Hematopoietic multipotent progenitor cell (in vitro differentiated cells): ENCODE data around the gene NOC3L. TPM values are rescaled to one million over a fixed set of nuclear protein-coding genes. Genes with fewer than 3 reads are reported as not detected.
"Not testable (repeated sequence)": the region's sequence is repeated elsewhere in the genome, so short reads cannot be mapped to it uniquely, and the experiment has no call there.

Source experiments
- DNase-seq, 3 donors: peaks; one replicate each; pipeline ENCODE4 v3.0.0-alpha.2; 2011 to 2015; ENCODE audit warnings: low read depth in 2 of 3, low spot score in 2 of 3
- total RNA-seq: library from RNA; depleted of rRNA; stranded (reverse); fragments of >200 nt; gene quantifications from one replicate; pipeline ENCODE4 v1.2.3, GENCODE V29; 2012

Gene NOC3L, protein sequence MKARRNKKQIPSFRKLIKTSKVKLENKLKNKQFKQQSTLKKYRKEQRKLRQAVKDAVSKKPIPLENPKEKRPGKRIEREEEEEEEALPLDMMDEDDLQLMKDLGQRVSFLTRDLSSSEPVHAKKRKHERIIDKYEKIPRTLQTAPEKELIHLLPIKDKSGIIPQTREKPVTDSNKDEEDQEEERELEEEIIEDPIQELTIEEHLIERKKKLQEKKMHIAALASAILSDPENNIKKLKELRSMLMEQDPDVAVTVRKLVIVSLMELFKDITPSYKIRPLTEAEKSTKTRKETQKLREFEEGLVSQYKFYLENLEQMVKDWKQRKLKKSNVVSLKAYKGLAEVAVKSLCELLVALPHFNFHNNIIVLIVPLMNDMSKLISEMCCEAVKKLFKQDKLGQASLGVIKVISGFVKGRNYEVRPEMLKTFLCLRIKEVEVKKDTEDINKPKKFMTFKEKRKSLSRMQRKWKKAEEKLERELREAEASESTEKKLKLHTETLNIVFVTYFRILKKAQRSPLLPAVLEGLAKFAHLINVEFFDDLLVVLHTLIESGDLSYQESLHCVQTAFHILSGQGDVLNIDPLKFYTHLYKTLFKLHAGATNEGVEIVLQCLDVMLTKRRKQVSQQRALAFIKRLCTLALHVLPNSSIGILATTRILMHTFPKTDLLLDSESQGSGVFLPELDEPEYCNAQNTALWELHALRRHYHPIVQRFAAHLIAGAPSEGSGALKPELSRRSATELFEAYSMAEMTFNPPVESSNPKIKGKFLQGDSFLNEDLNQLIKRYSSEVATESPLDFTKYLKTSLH
- 7.5 TPM for total RNA-seq

DNA sequence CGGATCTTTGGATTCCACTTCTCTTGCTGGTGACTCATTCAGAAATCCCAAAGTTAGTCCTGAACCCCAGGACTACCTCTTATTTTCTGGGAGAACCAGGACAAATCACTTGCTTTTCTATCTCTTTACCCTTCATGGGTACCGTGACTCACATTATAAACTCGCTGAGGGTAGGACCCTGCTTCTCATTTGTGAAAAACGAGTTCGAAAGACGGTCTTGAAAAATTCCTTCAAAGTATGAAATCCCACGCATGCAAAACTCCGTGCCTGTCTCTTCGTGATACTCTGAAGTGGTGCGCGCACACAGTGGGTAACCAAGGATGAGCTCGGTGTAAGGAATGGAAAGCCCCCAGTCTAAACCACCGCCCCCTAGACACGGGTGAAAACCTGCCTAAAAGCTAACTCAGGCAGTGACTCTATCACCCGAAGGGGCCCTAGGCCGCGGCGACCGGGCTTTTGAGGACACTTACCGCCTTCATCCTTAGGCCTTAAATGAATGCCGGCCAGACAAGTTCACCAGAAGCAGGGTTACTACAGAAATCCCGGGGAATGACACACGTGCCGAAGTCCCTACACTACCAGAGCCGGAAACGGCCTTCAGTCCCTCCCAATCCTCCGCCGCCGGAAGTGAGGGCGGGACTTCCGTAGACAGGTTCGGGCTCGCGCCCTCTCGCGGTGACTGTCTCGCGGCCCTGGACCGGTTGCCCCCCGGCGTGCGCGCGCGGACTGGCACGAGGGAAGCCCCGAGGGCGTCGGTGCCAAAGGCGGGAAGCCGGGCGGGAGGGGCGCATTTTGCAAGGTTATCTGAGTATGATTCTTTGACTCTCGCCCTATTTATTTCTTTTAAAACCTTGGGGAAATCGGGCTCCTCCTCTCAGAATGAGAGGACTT, at the start of gene NOC3L:
TSS of gene NOC3L (minus strand) at position 580 of the 891 bp plus-strand sequence. CDS start at position 479, 101 bp downstream.
- DNase-seq, result peak; percentile 88 to 96 (median 93)

DNA sequence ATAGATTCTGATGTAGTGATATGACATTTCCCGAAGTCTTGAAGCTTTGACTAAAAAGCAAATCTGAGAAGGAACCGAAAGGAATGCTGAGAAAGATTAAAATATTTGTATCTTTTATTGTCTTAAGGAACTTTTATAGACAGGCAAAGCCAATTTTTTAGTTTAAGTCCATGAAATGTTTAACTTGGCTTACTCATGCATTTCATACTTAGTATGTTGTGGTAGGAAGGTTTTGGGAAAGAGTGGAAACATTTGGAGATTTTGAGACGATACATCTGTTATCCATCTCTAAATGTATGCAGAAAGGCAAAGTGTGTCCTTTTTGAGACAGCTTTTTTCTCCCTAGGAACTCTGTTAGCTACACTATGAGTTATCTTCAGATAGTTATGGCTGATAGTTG, 49.7 kb upstream of the NOC3L start:
- DNase-seq, result no peak

DNA sequence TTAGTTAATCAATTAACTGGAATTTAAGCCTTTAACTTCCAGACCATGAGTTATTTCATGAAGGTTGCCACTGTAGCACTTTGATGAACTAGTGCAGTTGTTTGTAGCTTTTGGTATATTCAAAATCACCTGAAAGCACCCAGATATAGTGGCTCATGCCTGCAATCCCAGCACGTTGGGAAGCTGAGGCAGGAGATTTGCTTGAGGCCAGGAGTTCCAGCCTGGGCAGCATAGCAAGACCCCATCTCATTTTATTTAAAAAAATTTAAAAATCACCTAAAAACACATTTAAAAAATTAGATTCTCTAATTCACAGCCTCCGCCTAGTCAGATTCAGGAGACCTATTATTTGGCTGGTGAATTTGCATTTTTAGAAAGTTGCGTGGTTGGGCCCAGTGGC, 48.6 kb upstream of the NOC3L start:
- DNase-seq, result no peak

DNA sequence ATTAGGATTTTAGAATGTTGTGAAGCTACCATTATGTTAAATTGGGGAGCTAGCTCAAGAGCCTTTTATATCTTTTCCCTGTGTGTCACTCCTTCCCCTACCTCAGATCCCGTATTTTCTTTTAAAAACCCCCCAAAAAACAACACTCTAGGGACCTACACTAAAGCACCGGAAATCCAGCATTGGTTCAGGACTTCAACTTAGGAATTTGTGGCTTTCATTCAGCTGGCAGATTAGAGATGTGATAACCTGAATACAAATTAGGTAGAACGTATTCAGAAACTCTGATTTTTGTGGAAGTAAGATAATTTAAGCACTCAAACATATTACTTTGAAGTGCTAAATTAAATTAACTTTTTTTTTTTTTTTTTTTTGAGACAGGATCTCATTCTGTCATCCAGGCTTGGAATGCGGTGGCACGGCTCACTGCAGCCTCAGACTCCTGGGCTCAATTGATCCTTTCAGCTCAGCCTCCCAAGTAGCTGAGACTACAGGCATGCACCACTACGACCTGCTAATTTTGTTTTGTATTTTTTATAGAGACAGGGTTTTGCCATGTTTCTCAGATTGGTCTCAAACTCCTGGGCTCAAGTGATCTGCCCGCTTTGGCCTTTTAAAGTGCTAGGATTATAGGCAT, 46.4 kb upstream of the NOC3L start:
- no peak for DNase-seq

DNA sequence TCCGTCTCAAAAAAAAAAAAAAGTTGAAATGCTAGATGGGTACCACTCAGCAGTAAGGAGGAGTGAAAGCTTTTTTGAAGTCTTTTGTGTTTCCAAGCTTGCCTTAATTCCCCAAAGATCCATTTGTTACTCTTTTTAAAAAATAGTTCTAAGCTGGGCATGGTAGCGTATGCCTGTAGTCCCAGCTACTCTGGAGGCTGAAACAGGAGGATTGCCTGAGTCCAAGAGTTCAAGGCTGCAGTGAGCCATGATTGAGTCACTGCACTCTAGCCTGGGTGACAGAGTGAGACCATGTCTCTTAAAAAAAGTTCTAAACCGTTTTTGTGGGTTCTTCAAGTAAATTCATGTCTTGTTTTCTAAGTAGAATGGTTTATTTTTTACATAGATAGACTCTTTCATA, 44.9 kb upstream of the NOC3L start:
- DNase-seq, result no peak

DNA sequence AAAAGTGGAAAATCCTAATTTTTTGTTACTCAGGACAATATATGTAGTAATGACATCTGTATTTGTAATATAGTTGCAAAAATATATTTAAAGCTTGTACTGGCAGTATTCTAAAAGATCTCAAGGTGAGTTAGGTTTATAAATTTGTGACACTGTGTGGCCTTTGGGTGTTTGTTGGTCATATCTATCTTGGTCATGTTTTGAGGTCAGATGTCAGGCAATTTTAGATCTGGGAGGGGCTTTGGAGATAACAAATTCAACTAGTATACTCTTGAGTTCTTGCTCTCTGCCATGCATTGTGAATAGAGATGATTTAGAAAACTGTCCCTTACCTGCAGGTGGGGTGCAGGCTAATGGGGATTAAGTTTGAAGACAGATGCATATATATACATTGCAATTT, 42.7 kb upstream of the NOC3L start:
- no peak for DNase-seq

DNA sequence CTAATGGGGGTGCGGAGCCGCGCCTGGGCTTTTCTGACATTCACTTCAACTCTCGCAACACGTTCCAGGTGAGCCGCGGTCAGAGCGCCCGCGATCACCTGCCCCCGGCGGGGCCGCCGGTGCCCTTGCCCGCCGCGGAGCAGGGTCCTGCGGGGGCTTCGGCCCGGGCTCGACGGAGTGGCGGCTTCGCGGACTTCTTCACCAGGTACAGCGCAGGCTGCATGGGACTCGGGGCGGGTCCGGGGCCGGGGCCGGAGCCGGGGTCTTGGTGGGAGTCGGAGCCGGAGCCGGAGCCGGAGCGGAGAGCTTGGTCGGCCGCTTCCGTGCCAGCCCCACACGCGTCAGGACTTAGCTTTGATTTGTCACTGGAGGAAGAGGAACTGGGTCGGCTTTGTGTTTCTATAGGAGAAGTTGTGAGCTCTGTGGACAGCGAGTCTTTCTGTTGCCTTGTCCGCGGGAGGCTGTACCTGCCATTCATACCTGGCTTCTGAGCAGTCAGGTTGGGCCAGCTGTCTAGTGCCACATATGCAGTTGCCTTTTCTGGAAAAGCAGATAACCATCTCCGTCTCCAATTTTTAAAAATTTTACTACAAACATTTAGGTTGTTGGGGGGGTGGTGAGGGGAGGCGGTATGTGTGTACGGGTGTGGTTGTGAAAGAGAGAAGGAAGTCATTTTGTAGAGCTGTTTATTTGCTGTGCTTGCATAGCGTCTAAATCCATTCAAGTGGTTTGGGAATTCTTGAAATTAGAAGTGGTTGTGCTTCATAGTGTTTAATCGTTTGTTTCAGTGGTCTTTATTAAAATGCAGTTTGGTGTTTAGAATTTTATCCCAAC, 40.9 kb upstream of the NOC3L start:
- peak in 2 of 3 donors; percentile 72 to 79 for DNase-seq

DNA sequence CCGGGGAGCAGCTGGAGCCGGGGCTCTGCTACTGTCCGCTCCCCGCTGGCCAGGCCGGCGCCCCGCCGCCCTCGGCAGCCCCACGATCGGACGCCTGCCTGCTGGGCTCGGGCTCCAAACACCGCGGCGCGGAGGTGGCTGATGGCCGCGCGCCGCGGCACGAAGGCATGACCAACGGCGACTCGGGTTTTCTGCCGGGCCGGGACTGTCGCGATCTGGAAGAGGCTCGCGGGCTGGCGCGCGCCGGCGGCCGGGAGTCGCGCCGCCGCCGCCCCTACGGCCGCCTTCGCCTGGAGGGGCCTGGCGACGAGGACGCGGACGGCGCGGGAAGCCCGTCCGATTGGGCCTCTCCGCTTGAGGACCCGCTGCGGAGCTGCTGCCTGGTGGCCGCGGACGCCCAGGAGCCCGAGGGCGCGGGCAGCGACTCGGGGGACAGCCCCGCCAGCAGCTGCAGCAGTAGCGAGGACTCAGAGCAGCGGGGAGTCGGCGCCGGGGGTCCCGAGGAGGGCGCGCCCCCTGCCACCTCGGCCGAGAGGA, 40.2 kb upstream of the NOC3L start:
- DNase-seq, result peak in 2 of 3 donors; percentile 5 to 32

DNA sequence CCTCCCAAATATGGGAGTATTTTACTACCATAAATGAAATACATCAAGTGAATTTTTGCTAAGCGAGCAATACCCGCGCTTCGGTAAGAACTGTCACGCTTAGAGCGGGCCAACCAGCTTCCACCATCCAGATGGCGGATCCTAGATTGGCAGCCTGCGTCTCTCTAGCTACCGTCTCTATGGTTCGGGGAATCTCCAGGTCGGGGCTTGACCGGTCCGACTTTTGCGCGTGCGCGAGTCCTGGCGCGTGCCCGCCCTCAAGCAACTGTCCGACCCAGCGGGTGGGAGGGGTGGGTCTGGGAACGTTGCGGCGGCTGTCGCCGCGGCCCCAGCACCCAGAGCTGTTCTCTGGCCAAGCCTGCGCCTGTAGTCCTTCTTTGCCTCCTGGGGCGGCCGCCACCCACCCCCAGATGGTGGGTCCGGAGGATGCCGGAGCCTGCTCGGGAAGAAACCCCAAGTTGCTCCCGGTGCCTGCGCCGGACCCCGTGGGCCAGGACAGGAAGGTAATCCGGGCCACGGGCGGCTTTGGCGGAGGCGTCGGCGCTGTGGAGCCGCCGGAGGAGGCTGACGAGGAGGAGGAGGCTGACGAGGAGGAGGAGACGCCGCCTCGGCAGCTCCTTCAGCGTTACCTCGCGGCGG, 39.6 kb upstream of the NOC3L start, which contains the start of gene TBC1D12:
TSS of gene TBC1D12 (plus strand) at position 338 of the 639 bp plus-strand sequence. CDS start at position 411, 73 bp downstream.
- DNase-seq, result peak in 2 of 3 donors; percentile 55 to 61

DNA sequence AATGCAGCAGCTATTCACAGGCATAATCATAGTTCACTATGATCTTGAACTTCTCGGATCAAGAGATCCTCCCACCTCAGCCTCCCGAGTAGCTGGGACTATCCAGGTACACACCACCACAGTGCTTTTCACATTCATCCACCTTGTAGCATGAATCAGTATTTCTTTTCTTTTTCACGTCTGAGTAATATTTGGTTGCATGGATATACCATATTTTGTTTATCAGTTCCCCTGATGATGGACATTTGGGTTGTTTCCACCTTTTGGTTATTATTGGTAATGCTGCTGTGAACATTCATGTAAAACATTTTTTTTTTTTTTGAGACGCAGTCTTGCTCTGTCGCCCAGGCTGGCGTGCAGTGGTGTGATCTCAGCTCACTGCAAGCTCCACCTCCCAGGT, 36.0 kb upstream of the NOC3L start:
- DNase-seq, result no peak

DNA sequence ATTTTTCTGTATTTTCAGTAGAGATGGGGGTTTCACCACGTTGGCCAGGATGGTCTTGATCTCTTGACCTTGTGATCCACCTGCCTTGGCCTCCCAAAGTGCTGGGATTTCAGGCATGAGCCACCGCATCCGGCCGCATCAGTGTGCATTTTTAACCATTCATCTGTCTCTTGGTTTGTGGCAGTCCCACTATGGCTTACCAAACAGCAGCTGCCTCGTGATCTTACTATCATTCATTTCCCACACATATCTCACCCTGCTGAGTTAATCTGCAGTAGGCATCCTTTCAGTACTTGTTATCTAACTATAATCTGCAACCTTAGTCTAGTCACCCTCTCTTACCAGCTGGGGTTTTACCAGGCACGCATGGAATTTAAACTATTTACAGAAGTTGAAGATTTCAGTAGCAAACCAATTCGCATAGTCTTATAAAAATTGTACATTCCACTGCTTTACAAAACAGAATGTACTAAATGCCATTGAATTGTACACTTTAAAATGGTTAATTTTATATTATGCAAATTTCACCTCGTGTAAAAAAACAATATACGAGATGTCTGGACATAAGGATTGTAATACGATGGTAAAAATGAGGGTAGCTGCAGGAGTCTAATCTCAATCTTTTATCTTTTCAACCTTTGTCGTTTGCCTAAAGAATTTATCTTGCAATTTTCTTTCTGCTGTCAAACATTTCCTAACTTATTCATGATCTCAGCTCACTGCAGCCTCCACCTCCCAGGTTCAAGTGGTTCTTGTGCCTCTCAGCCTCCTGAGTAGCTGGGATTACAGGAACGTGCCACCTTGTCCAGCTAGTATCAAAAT, 35.0 kb upstream of the NOC3L start:
- DNase-seq, result no peak

DNA sequence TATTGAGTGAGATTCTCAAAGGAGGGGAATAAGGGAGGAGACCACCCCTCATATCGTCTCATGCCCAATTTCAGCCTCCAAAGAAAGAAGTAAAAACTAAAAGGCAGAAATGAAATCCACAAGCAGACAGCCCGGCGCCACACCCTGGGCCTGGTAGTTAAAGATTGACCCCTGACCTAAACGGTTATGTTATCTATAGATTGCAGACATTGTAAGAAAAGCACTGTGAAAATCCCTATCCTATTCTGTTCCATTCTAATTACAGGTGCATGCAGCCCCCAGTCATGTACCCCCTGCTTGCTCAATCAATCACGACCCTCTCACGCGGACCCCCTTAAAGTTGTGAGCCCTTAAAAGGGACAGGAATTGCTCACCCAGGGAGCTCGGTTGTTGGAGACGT, 29.4 kb upstream of the NOC3L start:
- not testable (repeated sequence) for DNase-seq

DNA sequence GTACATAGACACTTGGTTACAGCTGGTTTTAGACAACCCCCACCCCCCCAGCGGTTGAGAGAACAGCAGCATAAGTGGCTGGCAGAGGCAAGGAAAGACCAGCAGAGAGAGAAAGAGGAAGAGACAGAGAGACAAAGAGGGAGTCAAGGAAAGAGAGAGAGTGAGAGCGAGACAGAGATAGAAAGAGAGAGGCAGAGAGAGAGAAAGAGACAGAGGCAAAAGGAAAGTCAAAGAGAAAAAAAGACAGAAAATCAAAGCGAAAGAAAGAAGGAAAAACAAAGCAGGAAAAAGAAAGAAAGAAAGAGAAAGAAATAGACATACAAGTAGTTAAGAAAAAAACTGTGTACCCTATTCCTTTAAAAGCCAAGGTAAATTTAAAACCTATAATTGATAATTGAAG, 23.0 kb upstream of the NOC3L start:
- not testable (repeated sequence) for DNase-seq

DNA sequence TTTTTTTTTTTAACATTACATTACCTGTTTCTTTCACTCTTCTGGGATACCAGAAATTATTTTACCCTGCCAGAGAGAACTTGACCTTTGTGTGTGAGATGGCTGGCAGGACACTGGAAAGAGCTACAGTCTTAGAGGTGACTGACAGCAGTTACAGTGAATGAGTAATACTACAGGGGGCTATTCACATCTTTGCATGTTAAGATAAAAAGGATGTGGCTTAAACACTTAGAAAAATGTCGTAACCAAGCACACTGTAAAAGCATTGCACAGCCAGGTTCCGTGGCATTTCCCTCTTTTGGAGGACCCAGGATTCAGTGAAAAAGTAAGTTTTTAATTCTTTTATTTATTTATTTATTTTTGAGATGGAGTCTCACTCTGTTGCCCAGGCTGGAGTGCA, 20.8 kb upstream of the NOC3L start:
- DNase-seq, result no peak

DNA sequence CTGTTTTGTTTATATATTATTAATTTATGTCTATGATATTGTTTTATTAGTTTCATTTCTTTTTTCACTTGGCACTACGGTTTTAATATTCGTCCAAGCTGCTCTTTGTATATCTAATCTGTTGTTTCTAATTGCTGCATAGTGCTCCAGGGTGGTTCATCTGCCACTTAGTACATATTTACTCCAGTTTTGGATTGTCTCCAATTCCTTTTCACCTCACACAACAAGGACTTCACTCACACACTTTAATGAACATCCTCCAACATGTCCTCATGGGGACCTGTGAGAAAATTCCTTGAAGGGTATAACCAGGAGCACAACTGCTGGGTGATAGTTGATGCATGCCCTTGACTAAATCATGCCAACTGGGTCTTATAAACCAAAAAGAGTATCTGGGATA, 14.1 kb upstream of the NOC3L start:
- DNase-seq, result no peak

DNA sequence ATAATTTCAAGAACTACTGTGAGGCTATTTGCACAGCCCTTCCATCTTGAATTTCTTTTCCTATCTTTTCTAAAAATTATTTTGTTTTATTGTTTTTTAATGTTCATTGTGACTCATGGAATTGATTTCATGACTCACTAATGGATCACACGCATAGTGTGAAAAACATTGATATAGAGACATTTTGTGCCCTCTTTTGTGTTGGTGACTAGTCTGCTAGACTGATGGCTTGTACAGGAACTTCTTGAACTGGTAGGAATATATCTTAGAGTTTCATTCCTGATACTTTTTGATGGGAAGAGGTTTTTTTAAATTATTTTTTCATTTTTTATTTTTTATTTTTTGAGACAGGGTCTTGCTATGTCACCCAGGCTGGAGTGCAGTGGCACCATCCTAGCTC, 12.6 kb upstream of the NOC3L start:
- no peak for DNase-seq

DNA sequence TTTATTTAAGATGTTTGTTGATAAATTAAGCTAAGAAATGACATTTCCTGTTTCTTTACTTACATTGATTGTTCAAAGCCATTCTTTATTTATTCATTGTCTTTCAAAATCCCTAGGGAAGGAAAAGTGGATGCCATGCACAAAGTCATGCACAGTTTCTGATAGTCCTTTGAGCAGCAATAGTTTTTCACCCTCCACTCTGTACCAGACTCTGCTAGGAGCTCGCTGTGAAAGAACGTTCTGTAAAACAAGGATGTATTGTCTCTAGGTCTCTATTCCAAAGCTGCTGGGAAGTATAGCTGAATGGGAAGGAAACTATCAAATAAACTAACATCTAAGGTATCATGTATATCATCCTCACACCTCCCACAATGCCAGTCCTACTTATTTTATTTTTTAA, 7.8 kb upstream of the NOC3L start:
- no peak for DNase-seq

DNA sequence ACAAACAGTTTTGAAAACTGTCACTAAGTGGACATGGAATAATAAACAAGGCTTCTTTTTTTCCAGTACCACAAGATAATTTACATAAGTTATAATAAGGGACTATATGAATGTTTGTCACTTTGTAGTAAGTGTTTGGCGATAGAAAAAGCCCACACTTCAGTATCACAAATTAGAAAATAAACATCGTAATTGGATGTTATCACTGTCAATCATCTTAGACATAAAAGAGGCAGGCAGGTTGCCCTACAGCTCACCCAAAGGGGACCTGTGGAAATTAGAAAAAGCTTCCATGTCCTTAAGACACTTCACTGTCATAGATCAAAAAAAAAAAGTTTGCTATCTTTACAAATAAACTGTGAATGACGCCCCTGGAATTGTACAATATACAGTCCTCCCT, 3.6 kb upstream of the NOC3L start:
- DNase-seq, result no peak
